ENCODE results near the gene SCOC. TPM values are rescaled to one million over a fixed set of nuclear protein-coding genes. Genes with fewer than 3 reads are reported as not detected.

Gene SCOC
- 24.6 TPM for polyA plus RNA-seq (2012; ENCODE audit: insufficient read depth, insufficient read length, low read depth)

DNA sequence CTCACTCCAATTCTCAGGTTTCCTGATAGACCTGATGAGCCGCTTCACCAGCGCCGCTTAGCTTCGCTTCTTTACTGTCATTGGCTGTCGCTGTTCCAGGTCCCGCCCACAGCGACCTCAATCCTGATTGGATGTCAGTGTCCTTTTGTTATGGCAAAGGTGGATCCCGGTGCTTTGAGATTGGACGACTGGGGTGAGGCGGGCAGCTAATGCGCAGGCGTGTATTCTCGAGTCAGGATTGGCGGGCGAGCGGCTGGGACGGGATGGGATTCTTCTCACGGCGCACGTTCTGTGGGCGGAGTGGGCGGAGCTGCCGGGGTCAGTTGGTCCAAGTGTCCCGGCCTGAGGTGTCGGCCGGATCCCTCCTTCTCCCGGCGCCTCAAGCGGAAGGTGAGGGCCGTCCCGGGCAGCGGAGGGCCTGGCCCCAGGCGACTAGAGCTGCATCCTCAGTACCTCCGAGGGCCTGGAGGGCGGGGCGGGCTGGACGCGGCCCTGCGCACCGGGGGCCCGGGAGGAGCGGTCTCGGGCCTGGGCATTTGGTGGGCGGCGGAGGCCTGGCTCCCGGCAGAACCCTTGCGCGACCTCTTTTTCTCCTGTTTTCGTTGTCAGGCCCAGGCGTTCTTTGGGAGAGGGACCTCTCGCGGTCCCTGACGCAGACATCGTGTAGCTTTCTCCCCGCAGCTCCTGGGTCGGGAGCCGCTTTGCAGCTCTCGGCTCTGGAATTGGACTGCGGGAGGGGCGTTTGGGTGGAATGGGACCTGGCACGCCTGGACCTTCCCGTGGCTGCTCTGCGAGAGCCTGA, at the start of gene SCOC:
SCOC (plus strand) TSS at position 319 of the 802 bp plus-strand sequence. CDS start 5,525 bp downstream, outside the sequence.
- Histone ChIP-seq H3K27me3 (no peaks in the 10 kb centered on the region), H3K4me3 (ENCODE audit: low read depth, low read length) (peak within 1 kb of the TSS; percentile 87), H3K4me1 (no peaks in the 10 kb centered on the region), H3K36me3 (no peaks in the 10 kb centered on the region), H3K9me3 (no peaks in the 10 kb centered on the region)
- DNase-seq = peak; percentile 98
- TF ChIP-seq, protein P1, sequence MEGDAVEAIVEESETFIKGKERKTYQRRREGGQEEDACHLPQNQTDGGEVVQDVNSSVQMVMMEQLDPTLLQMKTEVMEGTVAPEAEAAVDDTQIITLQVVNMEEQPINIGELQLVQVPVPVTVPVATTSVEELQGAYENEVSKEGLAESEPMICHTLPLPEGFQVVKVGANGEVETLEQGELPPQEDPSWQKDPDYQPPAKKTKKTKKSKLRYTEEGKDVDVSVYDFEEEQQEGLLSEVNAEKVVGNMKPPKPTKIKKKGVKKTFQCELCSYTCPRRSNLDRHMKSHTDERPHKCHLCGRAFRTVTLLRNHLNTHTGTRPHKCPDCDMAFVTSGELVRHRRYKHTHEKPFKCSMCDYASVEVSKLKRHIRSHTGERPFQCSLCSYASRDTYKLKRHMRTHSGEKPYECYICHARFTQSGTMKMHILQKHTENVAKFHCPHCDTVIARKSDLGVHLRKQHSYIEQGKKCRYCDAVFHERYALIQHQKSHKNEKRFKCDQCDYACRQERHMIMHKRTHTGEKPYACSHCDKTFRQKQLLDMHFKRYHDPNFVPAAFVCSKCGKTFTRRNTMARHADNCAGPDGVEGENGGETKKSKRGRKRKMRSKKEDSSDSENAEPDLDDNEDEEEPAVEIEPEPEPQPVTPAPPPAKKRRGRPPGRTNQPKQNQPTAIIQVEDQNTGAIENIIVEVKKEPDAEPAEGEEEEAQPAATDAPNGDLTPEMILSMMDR (IDR thresholded peaks at IDR 0.05; ENCODE audit: low read depth, low read length) = no peak

DNA sequence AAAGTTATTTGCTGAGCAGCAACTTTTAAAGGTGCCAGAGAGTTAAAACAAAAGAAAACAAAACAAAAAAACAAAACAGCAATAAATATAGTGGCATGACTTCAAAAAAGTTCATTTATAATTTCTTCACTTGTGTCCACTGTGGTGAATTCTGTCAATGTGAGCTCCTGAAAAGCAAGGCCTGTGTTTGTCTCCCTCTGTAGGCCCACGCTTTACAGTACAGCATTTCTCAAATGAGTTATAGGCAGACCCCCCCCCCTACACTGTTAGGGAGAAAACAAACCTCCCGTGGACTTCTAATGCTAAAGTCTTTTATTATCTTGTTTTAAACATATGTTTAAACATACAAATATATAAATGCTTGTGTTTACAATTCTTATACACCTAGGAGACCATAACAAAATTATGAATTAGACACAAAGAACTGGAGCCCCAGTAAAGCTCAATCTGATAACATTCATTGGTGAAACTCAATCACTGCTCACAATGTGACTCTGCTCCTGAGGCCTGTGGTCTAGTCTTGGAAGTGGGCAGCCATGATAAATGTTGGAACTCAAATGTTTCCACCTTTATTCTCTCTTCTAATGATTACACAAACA, 47.0 kb upstream of the SCOC start:
- TF ChIP-seq, protein P1 (IDR thresholded peaks at IDR 0.05; ENCODE audit: low read depth, low read length) = peak; percentile 81
- no peaks in the 10 kb centered on the region for H3K9me3 ChIP-seq

DNA sequence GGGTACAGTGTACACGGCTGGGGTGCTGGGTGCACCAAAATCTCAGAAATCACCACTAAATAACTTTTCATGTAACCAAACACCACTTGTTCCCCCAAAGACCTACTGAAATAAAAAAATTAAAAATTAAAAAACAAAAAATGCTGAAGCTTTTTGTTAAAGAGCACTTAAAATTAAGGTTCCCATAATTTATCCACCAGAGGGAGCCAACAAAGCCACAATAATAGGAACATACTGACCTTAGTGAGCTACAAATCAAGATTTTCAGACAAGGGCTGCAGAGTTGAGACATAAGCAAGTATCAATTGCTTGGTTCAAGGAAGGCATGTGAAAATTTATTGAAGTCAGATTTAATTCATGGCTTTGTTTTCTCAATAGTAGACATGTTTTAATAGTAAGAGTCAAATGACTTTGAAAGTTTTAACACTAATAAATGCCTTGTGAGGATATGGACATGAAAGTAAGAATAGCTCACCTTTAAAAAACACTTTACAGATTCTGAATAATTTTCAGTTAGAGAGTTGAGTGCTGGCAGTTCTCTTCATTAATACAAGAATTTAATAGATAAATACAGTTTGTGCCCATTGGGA, 43.0 kb upstream of the SCOC start:
- no peaks in the 10 kb centered on the region for H3K36me3 ChIP-seq
- TF ChIP-seq, protein P1 (IDR thresholded peaks at IDR 0.05; ENCODE audit: low read depth, low read length) = peak; percentile 63
- no peaks in the 10 kb centered on the region for H3K27me3 ChIP-seq
- H3K4me3 ChIP-seq (ENCODE audit: low read depth, low read length) = no peak overlapping the region
- DNase-seq = no peak
- H3K4me1 ChIP-seq = no peaks in the 10 kb centered on the region
- H3K9me3 ChIP-seq = no peaks in the 10 kb centered on the region

More for the DNA sequence above, 47.0 kb upstream of the SCOC start:
- no peak overlapping the region for H3K4me3 ChIP-seq (ENCODE audit: low read depth, low read length)
- H3K36me3 ChIP-seq = no peaks in the 10 kb centered on the region
- H3K4me1 ChIP-seq = no peaks in the 10 kb centered on the region
- peak; percentile 46 for DNase-seq
- H3K27me3 ChIP-seq = no peaks in the 10 kb centered on the region

DNA sequence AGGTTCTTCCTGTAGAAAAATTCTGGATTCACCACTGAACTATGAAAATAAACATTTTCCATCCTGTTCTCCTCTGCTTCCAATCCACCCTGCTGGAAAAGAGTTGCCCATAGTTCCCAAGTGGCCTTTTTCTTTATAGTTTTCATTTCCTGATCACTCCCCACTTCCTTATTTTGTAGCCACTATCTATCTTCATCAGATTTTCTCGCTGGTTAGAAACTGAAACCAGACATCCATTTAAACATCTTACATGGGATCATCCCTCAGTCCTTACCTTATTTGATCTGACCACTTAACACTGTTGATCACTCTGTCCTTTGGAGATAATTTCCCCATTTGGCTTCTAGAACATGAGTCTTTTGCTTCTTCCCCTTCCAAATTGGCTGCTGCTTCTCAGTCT, 42.2 kb upstream of the SCOC start:
- no peaks in the 10 kb centered on the region for H3K36me3 ChIP-seq
- H3K9me3 ChIP-seq = no peaks in the 10 kb centered on the region
- H3K4me3 ChIP-seq (ENCODE audit: low read depth, low read length) = no peak overlapping the region
- TF ChIP-seq, protein P1 (IDR thresholded peaks at IDR 0.05; ENCODE audit: low read depth, low read length) = no peak
- H3K4me1 ChIP-seq = no peaks in the 10 kb centered on the region
- no peak for DNase-seq
- no peaks in the 10 kb centered on the region for H3K27me3 ChIP-seq

DNA sequence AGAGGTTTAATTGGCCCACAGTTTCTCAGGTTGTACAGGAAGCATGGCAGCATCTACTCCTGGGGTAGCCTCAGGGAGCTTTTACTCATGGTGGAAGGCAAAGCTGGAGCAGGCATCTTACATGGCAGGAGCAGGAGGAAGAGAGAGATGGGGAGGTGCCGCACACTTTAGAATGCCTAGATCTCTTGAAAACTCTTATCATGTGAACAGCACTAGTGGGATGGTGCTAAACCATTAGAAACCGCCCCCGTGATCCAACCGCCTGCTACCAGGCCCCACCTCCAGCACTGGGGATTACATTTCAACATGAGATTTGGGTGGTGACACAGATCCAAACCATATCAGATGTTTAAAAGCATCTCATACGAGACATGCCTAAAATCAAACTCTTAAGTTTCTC, 41.6 kb upstream of the SCOC start:
- TF ChIP-seq, protein P1 (IDR thresholded peaks at IDR 0.05; ENCODE audit: low read depth, low read length) = no peak

More for the DNA sequence above, 41.6 kb upstream of the SCOC start:
- H3K4me1 ChIP-seq = no peaks in the 10 kb centered on the region
- H3K4me3 ChIP-seq (ENCODE audit: low read depth, low read length) = no peak overlapping the region
- H3K27me3 ChIP-seq = no peaks in the 10 kb centered on the region
- no peak for DNase-seq
- H3K9me3 ChIP-seq = no peaks in the 10 kb centered on the region
- H3K36me3 ChIP-seq = no peaks in the 10 kb centered on the region
